Gastroesophageal sphincter (tissue), 4 donors: ENCODE measurements around the gene GRIA4. TPM values are rescaled to one million over a fixed set of nuclear protein-coding genes. Genes with fewer than 3 reads are reported as not detected.

Source experiments
- ATAC-seq: fragments of 150-250 bp; one replicate; pipeline ENCODE4 v1.9.1; 2016; ENCODE audit warnings: mild to moderate bottlenecking, moderate library complexity
- H3K27ac ChIP-seq, 4 donors: fragments of 200-600 bp; sonication (generic) in 3 of 4; 1 replicate in 3 of 4; 2 replicates in 1 of 4; pipeline ENCODE4 v1.5.1; 2016 to 2019
- H3K27me3 ChIP-seq: fragments of 200-600 bp; sonication (generic); one replicate; pipeline ENCODE4 v1.5.1; 2019
- H3K36me3 ChIP-seq, 2 donors: fragments of 200-600 bp; sonication (generic); one replicate each; pipeline ENCODE4 v1.5.1; 2019; ENCODE audit warnings: control low read depth in 1 of 2
- H3K4me1 ChIP-seq, 3 donors: fragments of 200-600 bp; sonication (generic); 1 replicate in 2 of 3; 2 replicates in 1 of 3; pipeline ENCODE4 v1.5.1; 2016 to 2019; ENCODE audit warnings: control low read depth in 2 of 3
- H3K4me3 ChIP-seq, 2 donors: fragments of 200-600 bp; sonication (generic); one replicate each; pipeline ENCODE4 v1.5.1; 2019; ENCODE audit warnings: mild to moderate bottlenecking in 1 of 2, moderate library complexity in 1 of 2
- H3K9me3 ChIP-seq, 3 donors: fragments of 200-600 bp; sonication (generic); one replicate each; pipeline ENCODE4 v1.5.1; 2017 to 2019; ENCODE audit warnings: control low read depth in 2 of 3
- EP300 ChIP-seq: sonication (generic); formaldehyde crosslinking; IDR thresholded peaks from one replicate; pipeline ENCODE4 v1.6.1; 2017; ENCODE audit warnings: antibody characterized with exemption, mild to moderate bottlenecking
- POLR2A ChIP-seq, 2 donors: fragments of 450-650 bp; IDR thresholded peaks; one replicate each; pipeline ENCODE4 v1.6.1; 2017; ENCODE audit warnings: antibody characterized with exemption in 2 of 2, mild to moderate bottlenecking in 2 of 2, moderate library complexity in 1 of 2
- POLR2AphosphoS5 ChIP-seq: sonication (generic); formaldehyde crosslinking; IDR thresholded peaks from one replicate; pipeline ENCODE4 v1.6.1; 2017; ENCODE audit warnings: antibody characterized with exemption
- WGBS, 2 donors: methylation state at CpG; one replicate each; pipeline ENCODE4 v1.1.5; 2018; ENCODE audit warnings: low coverage in 1 of 2; 5-methylcytosine and 5-hydroxymethylcytosine counted together
- total RNA-seq, 4 donors: library from RNA; depleted of rRNA; stranded (reverse); fragments of >200 nt; gene quantifications; one replicate each; pipeline ENCODE4 v1.1.0, GENCODE V29; 2016
- TF ChIP-seq, protein P1 (sequence below), 4 experiments: fragments of 200-600 bp in 2 of 4; fragments of 450-650 bp in 2 of 4; sonication (generic) in 1 of 4; IDR thresholded peaks; one replicate each; pipeline ENCODE4 v1.5.1; 2017 to 2019; ENCODE audit warnings: antibody characterized with exemption in 4 of 4, mild to moderate bottlenecking in 2 of 4, moderate library complexity in 2 of 4

Gene GRIA4
- total RNA-seq, 4 donors from 2014 or later: 0.47 to 1.2 TPM; not detected in 2

DNA sequence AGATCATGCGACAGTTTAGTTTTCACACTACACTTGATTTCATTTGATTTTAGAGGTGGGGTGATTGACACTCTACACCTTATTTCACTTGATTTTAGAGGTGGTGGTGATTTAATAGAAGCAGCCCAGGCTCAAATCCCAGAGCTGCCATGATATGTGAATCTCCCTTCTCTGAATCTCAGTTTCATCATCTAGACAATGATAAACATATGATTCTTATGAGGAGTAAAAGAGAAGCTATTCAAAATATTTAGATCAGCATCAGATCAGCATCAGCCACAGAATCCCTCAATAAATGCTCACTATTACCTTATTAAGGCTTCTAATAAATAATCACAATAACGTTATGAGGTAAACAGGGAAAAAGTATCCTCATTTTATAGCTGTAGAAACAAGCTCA, 313.4 kb downstream of the GRIA4 start:
- Histone ChIP-seq H3K4me1 (peaks cover 0 to 9% (median 0%) of the 10 kb centered on the region in 3 donors), H3K9me3 (no peaks in the 10 kb centered on the region), H3K27me3 (no peaks in the 10 kb centered on the region), H3K27ac (no peak overlapping the region), H3K36me3 (no peaks in the 10 kb centered on the region), H3K4me3 (no peak overlapping the region)
- ATAC-seq: no peak
- whole genome bisulfite sequencing, 2 donors: 55 to 61% methylated on average over 2 of the region's 2 CpGs
- TF ChIP-seq, protein P1, sequence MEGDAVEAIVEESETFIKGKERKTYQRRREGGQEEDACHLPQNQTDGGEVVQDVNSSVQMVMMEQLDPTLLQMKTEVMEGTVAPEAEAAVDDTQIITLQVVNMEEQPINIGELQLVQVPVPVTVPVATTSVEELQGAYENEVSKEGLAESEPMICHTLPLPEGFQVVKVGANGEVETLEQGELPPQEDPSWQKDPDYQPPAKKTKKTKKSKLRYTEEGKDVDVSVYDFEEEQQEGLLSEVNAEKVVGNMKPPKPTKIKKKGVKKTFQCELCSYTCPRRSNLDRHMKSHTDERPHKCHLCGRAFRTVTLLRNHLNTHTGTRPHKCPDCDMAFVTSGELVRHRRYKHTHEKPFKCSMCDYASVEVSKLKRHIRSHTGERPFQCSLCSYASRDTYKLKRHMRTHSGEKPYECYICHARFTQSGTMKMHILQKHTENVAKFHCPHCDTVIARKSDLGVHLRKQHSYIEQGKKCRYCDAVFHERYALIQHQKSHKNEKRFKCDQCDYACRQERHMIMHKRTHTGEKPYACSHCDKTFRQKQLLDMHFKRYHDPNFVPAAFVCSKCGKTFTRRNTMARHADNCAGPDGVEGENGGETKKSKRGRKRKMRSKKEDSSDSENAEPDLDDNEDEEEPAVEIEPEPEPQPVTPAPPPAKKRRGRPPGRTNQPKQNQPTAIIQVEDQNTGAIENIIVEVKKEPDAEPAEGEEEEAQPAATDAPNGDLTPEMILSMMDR (IDR thresholded peaks at IDR 0.05): no peak
- no peak for TF ChIP-seq POLR2A (IDR thresholded peaks at IDR 0.05)
- no peak for TF ChIP-seq POLR2AphosphoS5
- TF ChIP-seq EP300: no peak

DNA sequence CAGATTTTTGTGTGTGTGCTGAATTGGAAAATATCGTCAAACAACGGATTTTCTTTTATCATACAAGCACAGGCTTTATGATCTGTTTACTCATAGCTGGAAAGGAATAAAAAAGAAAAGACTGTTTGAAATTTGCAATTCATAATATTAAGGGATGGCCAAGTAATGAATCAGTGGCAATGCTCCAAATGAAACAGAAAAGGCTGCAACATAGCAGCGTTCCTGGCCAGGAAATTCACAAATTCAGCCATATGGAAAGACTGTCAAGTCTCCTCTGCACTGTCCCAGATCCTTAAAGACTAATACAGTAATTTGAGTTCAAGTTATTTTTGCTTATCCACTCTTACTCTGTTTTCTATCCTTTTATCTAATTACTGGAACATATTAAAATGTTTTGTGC, 313.9 kb downstream of the GRIA4 start:
- WGBS, 2 donors: 0 to 6% methylated on average over 3 of the region's 3 CpGs
- Histone ChIP-seq H3K27me3 (no peaks in the 10 kb centered on the region), H3K27ac (no peak overlapping the region), H3K36me3 (no peaks in the 10 kb centered on the region), H3K4me1 (peaks cover 0 to 9% (median 0%) of the 10 kb centered on the region in 3 donors), H3K9me3 (no peaks in the 10 kb centered on the region), H3K4me3 (no peak overlapping the region)
- no peak for TF ChIP-seq POLR2A (IDR thresholded peaks at IDR 0.05)
- TF ChIP-seq EP300: no peak
- ATAC-seq: no peak

DNA sequence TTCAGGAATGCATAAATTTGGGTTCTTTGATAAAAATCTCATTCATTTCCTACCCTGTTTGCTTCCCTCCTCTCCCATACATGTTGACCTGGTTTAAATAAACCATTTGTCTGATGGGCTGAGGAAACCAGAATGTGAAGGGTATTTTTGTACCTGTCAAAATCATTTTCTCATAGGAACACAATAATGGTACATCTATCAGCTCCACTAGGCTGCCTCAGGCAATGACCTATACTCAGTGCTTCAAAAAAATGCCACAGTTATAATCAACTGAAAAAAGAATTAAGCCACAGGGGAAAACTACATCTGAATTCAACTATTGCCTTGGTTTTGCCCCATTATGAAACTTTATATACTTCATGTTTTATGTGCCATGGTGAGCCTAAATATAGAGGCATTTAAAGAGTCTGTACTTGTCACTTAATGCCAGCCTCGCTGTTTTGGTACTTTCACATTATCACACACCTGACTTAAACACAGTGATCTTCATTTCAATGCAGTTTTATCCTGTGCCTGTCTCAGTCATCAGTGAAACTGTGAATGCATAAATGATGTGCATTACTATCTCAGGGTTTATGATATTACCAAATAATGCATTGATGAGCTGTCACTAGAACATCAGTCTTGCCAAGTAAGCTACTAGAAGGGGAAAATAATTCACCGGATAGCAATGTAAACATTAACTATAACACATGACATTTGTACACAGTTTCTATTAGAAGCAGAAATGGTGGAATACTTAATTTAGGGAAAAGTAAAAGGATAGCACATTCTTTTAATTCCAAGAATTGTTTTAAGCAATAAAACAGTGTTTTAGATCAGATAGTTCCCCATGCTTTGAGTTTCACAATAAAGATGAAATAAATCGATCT, 319.4 kb downstream of the GRIA4 start:
- ATAC-seq: no peak
- TF ChIP-seq EP300 (no peak), POLR2AphosphoS5 (no peak), POLR2A (IDR thresholded peaks at IDR 0.05) (no peak)
- TF ChIP-seq, protein P1 (IDR thresholded peaks at IDR 0.05): no peak
- 59 to 72% methylated on average over 3 of the region's 3 CpGs for WGBS, 2 donors
- Histone ChIP-seq H3K4me3 (no peak overlapping the region), H3K27ac (no peak overlapping the region), H3K36me3 (no peaks in the 10 kb centered on the region), H3K9me3 (no peaks in the 10 kb centered on the region), H3K27me3 (no peaks in the 10 kb centered on the region), H3K4me1 (no peaks in the 10 kb centered on the region)

DNA sequence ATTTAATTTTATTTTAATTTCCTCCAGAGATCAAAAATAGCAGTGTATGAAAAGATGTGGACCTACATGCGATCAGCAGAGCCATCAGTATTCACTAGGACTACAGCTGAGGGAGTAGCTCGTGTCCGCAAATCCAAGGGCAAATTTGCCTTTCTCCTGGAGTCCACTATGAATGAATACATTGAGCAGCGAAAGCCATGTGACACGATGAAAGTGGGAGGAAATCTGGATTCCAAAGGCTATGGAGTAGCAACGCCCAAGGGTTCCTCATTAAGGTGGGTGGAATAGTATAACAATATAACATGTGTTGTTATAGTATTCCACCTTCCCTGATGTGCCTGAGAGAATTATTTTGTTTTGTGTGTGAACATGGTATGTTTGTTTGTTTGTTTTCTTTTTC, 323.8 kb downstream of the GRIA4 start:
- H3K36me3 ChIP-seq: no peaks in the 10 kb centered on the region
- H3K27ac ChIP-seq: no peak overlapping the region
- no peak overlapping the region for H3K4me3 ChIP-seq
- no peaks in the 10 kb centered on the region for H3K27me3 ChIP-seq
- no peaks in the 10 kb centered on the region for H3K9me3 ChIP-seq
- TF ChIP-seq, protein P1 (IDR thresholded peaks at IDR 0.05): no peak
- TF ChIP-seq POLR2AphosphoS5 (no peak), EP300 (no peak), POLR2A (IDR thresholded peaks at IDR 0.05) (no peak)
- 91 to 96% methylated on average over 5 to 6 of the region's 6 CpGs for WGBS, 2 donors
- H3K4me1 ChIP-seq: peaks cover 0 to 7% (median 0%) of the 10 kb centered on the region in 3 donors
- no peak for ATAC-seq

DNA sequence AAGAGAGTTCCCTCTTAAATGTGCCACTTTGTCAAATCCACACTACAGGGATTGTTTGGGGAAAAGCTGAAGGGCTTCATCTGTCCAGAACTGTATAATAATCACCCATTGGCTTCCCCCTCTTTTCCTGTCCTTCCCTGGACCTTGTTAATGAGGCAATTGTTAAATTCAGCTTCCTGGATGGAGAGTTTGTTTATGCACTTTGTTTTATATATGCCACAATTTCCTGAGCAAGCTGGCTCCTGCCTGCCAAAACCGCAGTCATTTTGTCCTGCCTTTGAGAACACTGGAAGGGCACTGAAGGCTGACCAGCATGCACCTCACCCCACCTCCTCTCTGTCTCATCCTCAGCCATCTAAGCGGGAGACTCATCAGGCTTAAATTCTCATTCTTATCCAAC, 325.9 kb downstream of the GRIA4 start:
- H3K4me3 ChIP-seq: no peak overlapping the region
- H3K4me1 ChIP-seq: peaks cover 0 to 7% (median 0%) of the 10 kb centered on the region in 3 donors
- H3K36me3 ChIP-seq: no peaks in the 10 kb centered on the region
- 25 to 43% methylated on average over 1 to 2 of the region's 2 CpGs for WGBS, 2 donors
- no peak overlapping the region for H3K27ac ChIP-seq
- ATAC-seq: no peak
- no peak for TF ChIP-seq POLR2AphosphoS5
- no peak for TF ChIP-seq POLR2A (IDR thresholded peaks at IDR 0.05)
- TF ChIP-seq, protein P1 (IDR thresholded peaks at IDR 0.05): no peak
- TF ChIP-seq EP300: no peak
- no peaks in the 10 kb centered on the region for H3K9me3 ChIP-seq
- no peaks in the 10 kb centered on the region for H3K27me3 ChIP-seq
